Small intestine (tissue), 7 donors: ENCODE measurements around the gene DYNC1H1. TPM values are rescaled to one million over a fixed set of nuclear protein-coding genes. Genes with fewer than 3 reads are reported as not detected.

Experiments used
- DNase-seq, 2 donors: peaks; one replicate each; pipeline versions ENCODE4 v3.0.0 to v3.0.0-alpha.2; 2013
- FAIRE-seq: peaks from 2 replicates; lab custom pipeline; 2012; peaks lifted over from hg19 to GRCh38; lab: Jason Lieb, UNC
- H3K27ac ChIP-seq, 3 donors: one replicate each; pipeline ENCODE4 v1.5.1; 2013; ENCODE audit warnings: low read length in 2 of 3, mild to moderate bottlenecking in 2 of 3, control low read depth in 1 of 3, inconsistent platforms in 1 of 3, low read depth in 1 of 3, moderate library complexity in 1 of 3
- H3K27me3 ChIP-seq, 3 donors: one replicate each; pipeline ENCODE4 v1.6.1; 2013; ENCODE audit warnings: low read length in 3 of 3, inconsistent platforms in 1 of 3; ENCODE audit not compliant: control insufficient read depth in 3 of 3, insufficient read depth in 3 of 3
- H3K36me3 ChIP-seq, 3 donors: one replicate each; pipeline ENCODE4 v1.6.1; 2013; ENCODE audit warnings: low read length in 3 of 3, inconsistent platforms in 1 of 3, low read depth in 1 of 3, mild to moderate bottlenecking in 1 of 3, moderate library complexity in 1 of 3; ENCODE audit not compliant: control insufficient read depth in 3 of 3, insufficient read depth in 2 of 3
- H3K4me1 ChIP-seq, 3 donors: one replicate each; pipeline ENCODE4 v1.6.1; 2013; ENCODE audit warnings: low read length in 2 of 3, inconsistent platforms in 1 of 3, low read depth in 1 of 3, mild to moderate bottlenecking in 1 of 3, moderate library complexity in 1 of 3; ENCODE audit not compliant: control insufficient read depth in 3 of 3, insufficient read depth in 2 of 3
- H3K4me3 ChIP-seq, 3 donors: one replicate each; pipeline ENCODE4 v1.5.1; 2013; ENCODE audit warnings: low read length in 3 of 3, control low read depth in 1 of 3, inconsistent platforms in 1 of 3, low read depth in 1 of 3, mild to moderate bottlenecking in 1 of 3, moderate library complexity in 1 of 3
- H3K9me3 ChIP-seq, 2 donors: one replicate each; pipeline ENCODE4 v1.6.1; 2013; ENCODE audit warnings: low read depth in 1 of 2, low read length in 1 of 2; ENCODE audit not compliant: control insufficient read depth in 2 of 2, insufficient read depth in 1 of 2
- WGBS, 3 donors: extraction: QIAGEN DNeasy Blood & Tissue Kit; methylation state at CpG; one replicate each; pipeline ENCODE4 v1.1.7; 2013; 5-methylcytosine and 5-hydroxymethylcytosine counted together
- polyA plus RNA-seq, 4 donors: library from polyadenylated mRNA; stranded (reverse) in 3 of 4; unstranded in 1 of 4; fragments of 200-250 nt in 3 of 4; fragments of 120-200 nt in 1 of 4; gene quantifications; one replicate each; pipeline versions ENCODE4 v1.2.1 to v1.2.3, GENCODE V29; 2013
- donor health status: healthy with polysubstance abuse.
- donor health status: control.
- donor health status: control.
- donor health status: Bipolar disorder and iron deficiency.
- donor health status: healthy.

DYNC1H1 gene
- polyA plus RNA-seq, 4 donors = 74.3 to 248 (median 116) TPM

GRCh38 chr14:102029956-102030355 is 65.6 kb downstream of the DYNC1H1 start:
- 66 to 67% (median 67%) methylated on average over 2 of the region's 2 CpGs for WGBS, 3 donors
- H3K27ac ChIP-seq = no peak overlapping the region
- H3K9me3 ChIP-seq = no peaks in the 10 kb centered on the region
- peaks cover 0 to 2% (median 0%) of the 10 kb centered on the region in 3 donors for H3K4me1 ChIP-seq
- H3K27me3 ChIP-seq = no peaks in the 10 kb centered on the region
- H3K36me3 ChIP-seq = peaks cover 39 to 81% (median 39%) of the 10 kb centered on the region in 3 donors
- no peak overlapping the region for H3K4me3 ChIP-seq
- no peak for FAIRE-seq
- no peak for DNase-seq

GRCh38 chr14:102033241-102033640 is 68.9 kb downstream of the DYNC1H1 start:
- H3K4me3 ChIP-seq = no peak overlapping the region
- no peak for DNase-seq
- no peak overlapping the region for H3K27ac ChIP-seq
- FAIRE-seq = no peak
- H3K36me3 ChIP-seq = peaks cover 44 to 79% (median 45%) of the 10 kb centered on the region in 3 donors
- 94 to 96% (median 96%) methylated on average over 13 of the region's 13 CpGs for WGBS, 3 donors
- no peaks in the 10 kb centered on the region for H3K9me3 ChIP-seq
- peaks cover 0 to 2% (median 0%) of the 10 kb centered on the region in 3 donors for H3K4me1 ChIP-seq
- H3K27me3 ChIP-seq = no peaks in the 10 kb centered on the region

- Histone ChIP-seq H3K27me3 (no peaks in the 10 kb centered on the region), H3K4me3 (no peak overlapping the region), H3K4me1 (no peaks in the 10 kb centered on the region), H3K27ac (no peak overlapping the region), H3K9me3 (no peaks in the 10 kb centered on the region), H3K36me3 (peaks cover 45 to 83% (median 51%) of the 10 kb centered on the region in 3 donors)
- DNase-seq (no peak), FAIRE-seq (no peak)
- 84 to 93% (median 89%) methylated on average over 11 of the region's 11 CpGs for WGBS, 3 donors
Measured at GRCh38 chr14:102034301-102034700, 69.9 kb downstream of the DYNC1H1 start.

DNA sequence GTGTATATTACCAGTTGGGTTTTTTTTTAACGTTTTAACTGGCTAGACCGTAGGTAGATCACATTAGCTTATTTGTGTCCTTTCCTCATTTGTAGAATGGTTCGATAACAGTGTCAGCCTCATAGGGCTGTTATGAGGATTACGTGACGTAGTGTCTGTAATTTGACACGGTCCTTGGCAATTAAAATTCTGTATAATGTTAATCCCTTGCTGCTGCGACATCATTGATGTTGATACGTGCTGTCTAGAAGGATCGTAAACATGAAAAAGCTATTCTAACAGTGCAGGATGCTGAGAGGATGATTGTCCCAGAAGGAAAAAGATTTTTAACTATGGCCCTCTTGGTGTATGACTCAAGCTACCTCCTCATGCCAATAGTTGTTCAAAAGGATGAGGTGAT is 71.5 kb downstream of the DYNC1H1 start:
- Histone ChIP-seq H3K4me1 (no peaks in the 10 kb centered on the region), H3K27me3 (no peaks in the 10 kb centered on the region), H3K9me3 (no peaks in the 10 kb centered on the region), H3K4me3 (no peak overlapping the region), H3K27ac (no peak overlapping the region), H3K36me3 (peaks cover 42 to 90% (median 45%) of the 10 kb centered on the region in 3 donors)
- 93 to 95% (median 95%) methylated on average over 9 of the region's 9 CpGs for WGBS, 3 donors
- no peak for FAIRE-seq
- no peak for DNase-seq

DNA sequence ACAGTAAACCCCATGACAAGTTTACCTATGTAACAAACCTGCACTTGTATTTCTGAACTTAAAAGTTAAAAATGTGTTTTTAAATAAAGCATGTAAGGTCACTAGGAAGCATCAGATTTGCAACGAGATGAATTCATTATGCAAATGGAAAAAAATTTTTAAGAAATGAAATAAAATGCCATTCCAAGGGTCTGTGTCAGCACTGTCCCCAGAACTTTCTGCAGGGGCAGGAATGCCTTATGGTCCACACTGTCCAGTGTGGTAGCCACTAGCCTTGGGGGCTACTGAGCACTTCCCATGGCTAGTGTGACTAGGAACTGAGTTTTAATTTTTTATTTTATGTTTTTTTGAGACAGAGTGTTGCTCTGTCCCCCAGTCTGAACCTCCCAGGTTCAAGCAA is 73.3 kb downstream of the DYNC1H1 start:
- H3K4me1 ChIP-seq = no peaks in the 10 kb centered on the region
- H3K27me3 ChIP-seq = no peaks in the 10 kb centered on the region
- H3K27ac ChIP-seq = no peak overlapping the region
- no peaks in the 10 kb centered on the region for H3K9me3 ChIP-seq
- 50 to 81% (median 63%) methylated on average over 1 of the region's 1 CpG for WGBS, 3 donors
- no peak for DNase-seq
- H3K36me3 ChIP-seq = peaks cover 51 to 92% (median 53%) of the 10 kb centered on the region in 3 donors
- no peak overlapping the region for H3K4me3 ChIP-seq
- FAIRE-seq = no peak

GRCh38 chr14:102039157-102039556 is 74.8 kb downstream of the DYNC1H1 start:
- no peaks in the 10 kb centered on the region for H3K27me3 ChIP-seq
- no peak overlapping the region for H3K27ac ChIP-seq
- H3K4me1 ChIP-seq = no peaks in the 10 kb centered on the region
- H3K4me3 ChIP-seq = no peak overlapping the region
- peaks cover 50 to 92% (median 52%) of the 10 kb centered on the region in 3 donors for H3K36me3 ChIP-seq
- FAIRE-seq (no peak), DNase-seq (no peak)
- H3K9me3 ChIP-seq = no peaks in the 10 kb centered on the region
- whole genome bisulfite sequencing, 3 donors = 96 to 98% (median 98%) methylated on average over 16 of the region's 16 CpGs

DNA sequence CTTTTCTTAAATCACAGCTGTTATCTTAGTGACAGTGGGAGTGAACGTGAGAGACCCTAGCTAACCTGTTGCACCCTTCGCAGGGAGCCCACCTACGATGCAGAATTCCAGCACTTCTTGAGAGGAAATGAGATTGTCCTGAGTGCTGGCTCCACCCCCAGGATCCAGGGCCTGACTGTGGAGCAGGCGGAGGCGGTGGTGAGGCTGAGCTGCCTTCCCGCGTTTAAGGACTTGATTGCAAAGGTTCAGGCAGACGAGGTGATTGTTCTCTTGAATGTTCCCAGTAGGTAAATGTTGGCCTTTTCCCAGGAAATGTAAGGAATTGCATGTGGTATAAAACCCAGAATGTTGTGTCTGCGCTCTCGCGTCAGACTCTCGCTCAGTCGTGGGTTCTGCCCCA is 75.8 kb downstream of the DYNC1H1 start:
- no peak for DNase-seq
- H3K4me3 ChIP-seq = no peak overlapping the region
- WGBS, 3 donors = 93 to 96% (median 94%) methylated on average over 13 of the region's 13 CpGs
- no peak for FAIRE-seq
- H3K4me1 ChIP-seq = no peaks in the 10 kb centered on the region
- no peaks in the 10 kb centered on the region for H3K9me3 ChIP-seq
- peaks cover 51 to 92% (median 56%) of the 10 kb centered on the region in 3 donors for H3K36me3 ChIP-seq
- no peaks in the 10 kb centered on the region for H3K27me3 ChIP-seq
- no peak overlapping the region for H3K27ac ChIP-seq

- FAIRE-seq (no peak), DNase-seq (no peak)
- Histone ChIP-seq H3K27ac (no peak overlapping the region), H3K4me3 (no peak overlapping the region), H3K9me3 (no peaks in the 10 kb centered on the region), H3K36me3 (peaks cover 45 to 94% (median 48%) of the 10 kb centered on the region in 3 donors), H3K4me1 (no peaks in the 10 kb centered on the region), H3K27me3 (no peaks in the 10 kb centered on the region)
- 90 to 94% (median 91%) methylated on average over 9 of the region's 9 CpGs for WGBS, 3 donors
Measured at GRCh38 chr14:102042699-102043098, 78.3 kb downstream of the DYNC1H1 start.
